NAMALWA (cell line): ENCODE measurements around the gene ABCA13.

Source experiments
- DNase-seq: peaks from one replicate; pipeline ENCODE4 v3.0.0-alpha.2; 2015; ENCODE audit warnings: low spot score

Gene ABCA13

DNA sequence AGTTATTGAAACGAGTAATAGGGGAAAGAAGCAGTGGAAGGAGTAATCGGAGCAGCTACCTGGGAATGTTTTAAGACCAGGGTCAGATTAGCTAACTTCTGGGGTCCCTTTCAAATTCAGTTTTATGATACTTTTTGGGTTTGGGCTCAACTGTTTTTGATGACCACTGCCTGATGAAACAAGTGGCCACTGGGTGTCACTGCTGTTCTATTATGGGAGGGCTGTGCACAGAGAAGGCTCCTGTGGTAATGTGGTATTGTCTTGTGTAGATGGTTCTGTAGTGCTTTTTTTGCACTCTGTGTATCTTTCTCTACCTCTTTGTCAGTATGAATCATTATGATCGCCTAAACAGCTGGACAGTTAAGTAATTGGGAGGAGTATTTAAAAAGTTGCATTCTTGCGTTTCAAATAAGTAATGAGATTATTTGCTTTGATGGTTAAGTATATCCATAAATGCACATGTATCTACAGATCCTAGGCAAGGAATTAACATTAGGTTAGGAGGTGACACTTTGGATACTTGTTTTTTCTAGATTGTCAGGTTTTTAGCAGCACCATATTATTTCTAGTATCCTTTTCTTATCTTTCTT is 128.4 kb downstream of the ABCA13 start:
- DNase-seq, result peak; percentile 78

DNA sequence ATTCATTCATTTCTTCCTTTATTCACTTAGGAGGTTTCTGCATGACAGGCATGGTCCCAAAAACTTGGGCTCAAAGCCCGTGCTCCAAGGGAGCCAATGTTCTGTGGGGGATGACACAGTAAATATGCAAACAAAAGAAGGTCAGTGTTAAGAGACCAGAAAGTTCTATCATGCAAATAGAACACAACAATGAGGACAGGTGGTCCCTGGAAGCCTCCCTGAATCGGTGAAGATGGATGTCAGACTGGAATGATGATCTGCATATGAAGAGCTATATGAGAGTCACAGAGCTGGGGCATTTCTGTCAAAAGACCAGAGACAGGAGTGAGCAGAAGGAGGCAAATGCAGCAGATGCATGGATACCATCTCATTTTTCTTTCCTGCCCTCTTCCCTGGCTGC is 129.0 kb downstream of the ABCA13 start:
- no peak for DNase-seq

DNA sequence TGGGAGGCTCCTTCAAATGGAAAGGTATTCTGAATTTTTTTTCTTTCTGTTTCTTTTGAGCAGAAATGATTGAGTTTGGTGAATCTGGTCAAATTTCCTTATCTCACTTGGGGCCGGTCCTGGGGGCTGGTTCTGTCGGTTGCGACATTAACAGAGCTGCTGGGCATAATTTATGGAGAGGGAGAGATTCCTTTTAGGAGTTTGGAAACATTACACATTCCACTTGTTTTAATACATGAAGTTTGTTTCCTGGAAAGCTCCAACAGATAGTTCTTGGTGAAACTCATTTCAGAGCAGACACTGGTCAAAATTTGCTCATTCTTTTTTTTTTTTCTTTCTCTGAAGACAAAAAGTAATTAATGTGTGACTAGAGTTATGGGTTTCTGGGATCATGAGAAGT is 129.9 kb downstream of the ABCA13 start:
- no peak for DNase-seq

DNA sequence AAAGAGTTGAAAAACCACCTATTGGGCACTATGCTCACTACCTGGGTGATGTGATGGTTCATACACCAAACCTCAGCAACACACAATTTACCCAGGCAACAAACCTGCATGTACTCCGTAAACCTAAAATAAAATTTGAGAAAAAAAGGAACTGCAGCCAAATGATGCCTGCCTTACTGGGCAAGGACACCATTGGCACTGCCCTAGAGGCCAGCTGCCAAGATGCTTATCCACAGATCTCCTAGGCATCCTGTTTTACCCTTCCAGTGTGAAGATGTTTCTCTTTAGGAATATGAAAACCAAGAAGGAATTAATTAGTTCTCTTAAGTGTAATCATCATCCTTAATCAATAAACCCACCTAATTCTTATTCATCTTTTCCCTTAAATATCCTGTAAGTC is 133.4 kb downstream of the ABCA13 start:
- no peak for DNase-seq

DNA sequence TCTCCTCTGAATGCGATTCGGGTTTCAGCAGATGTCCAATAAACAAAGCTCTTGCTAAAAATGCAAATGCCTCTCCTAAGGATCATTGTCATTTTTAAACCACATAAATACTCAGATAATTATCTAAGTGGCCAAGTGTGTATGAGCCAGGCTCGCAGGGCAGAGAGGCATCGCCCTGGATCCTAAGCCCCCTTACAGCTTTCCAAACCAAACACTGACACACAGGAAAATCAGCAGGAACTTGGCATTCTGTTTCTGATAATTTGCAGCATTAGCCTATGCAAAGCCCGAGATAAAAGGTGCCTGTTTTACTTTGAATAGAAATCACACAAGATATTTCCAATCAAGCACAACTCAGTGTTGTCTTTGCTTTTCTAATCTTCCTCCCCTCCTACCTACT is 134.4 kb downstream of the ABCA13 start:
- DNase-seq, result no peak

DNA sequence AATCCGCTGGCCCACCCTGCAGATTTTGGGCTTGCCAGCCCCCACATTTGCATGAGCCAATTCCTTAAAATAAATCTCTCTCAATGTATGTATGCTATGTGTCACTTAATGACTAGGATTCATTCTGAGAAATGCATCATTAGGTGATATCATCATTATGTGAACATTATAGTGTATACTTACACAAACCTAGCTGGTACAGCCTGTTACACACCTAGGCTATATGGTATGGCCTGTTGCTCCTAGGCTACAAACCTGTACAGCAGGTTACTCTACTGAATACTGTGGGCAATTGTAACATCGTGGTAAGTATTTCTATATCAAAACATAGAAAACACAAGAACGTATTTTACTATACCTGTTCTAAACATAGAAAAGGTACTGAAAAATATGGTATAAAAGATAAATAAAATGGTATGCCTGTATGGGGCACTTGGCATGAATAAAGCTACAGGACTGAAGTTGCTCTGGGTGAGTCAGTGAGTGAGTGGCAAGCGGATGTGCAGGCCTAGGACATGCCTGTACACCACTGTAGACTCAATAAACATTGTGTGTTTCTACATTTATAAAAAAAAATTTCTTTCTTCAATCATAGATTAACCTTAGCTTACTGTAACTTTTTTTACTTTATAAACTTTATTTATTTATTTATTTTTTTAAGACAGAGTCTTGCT is 135.9 kb downstream of the ABCA13 start:
- DNase-seq, result no peak

DNA sequence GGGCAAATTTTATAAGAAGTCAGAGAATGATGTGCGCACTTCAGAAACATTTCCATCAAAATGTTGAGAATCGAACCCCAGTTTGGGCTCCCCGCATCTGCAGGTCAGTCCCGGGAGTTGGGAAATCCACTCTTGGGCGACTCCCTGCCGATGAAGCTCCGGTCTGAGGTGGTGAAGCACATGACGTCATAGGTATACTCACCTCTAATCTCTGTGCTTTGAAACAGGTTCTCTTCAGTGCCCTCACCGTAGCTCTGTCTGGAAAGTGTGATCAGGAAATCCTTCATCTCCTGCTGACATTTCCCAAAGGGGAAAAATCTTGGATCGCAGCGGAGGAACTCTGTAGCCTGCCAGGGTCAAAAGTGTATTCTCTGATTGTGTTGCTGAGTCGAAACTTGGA is 138.5 kb downstream of the ABCA13 start:
- no peak for DNase-seq

DNA sequence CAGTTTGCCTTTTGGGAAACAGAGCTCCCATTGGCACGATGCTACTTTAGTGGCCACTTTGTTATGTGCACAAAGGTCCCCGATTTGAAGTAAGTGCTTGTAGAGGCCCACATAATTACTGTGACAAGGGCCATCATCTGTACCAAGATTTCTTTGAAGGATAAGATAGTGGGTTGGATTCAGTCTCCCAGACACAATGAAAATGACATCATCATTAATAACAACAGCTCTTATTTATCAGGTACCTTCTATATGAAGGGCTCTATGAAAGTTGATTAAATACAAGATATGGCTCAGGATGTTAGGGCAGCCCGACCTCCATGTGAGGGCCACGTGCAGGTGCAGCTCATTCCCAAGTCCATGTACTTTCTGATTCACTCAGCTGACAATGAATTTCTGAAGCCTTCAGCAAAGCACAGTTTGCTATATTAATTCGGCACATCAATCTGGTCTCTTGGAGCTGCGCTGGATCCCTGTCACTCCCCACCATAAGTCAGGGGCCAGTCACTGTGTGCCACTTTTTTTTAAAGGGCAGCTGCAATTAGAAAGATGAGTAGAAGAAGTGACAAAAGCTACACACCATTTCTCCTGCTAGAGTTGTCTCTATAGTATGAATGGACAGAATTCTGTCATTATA is 140.3 kb downstream of the ABCA13 start:
- no peak for DNase-seq

DNA sequence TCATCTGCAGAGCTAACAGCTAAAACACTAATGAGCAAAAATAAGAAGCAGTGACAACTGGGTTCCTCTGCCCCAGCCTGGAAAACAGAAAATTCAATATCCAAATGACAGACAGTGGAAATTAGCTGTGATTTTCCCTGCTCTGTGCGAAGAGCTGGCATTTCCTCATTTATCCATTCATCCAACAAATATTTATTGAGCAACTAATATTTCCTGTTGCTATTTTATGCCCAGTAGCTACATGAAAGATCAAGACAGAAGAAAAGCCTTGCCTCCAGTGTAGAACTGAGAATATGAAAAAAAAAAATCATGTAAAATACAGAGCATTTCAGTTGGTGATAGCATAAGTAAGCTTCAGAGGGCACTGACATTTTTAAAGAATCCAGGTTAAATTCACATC is 140.9 kb downstream of the ABCA13 start:
- no peak for DNase-seq

DNA sequence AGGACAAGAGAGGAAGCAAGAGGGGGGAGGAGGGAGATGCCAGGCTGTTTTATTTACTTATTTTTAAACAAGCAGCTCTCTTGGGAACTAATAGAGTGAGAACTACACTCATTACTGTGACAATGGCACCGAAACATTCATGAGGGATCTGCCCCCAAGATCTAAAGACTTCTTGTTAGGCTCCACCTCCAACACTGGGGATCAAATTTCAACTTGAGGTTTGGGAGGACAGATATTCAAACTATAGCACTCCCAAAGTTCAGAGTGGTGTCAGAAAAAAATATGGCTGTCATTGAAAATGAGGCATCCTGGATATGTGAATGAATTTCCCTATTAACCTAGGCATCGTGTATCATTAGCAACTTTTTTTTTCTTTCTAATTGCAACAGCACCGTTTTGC is 145.5 kb downstream of the ABCA13 start:
- DNase-seq, result no peak

DNA sequence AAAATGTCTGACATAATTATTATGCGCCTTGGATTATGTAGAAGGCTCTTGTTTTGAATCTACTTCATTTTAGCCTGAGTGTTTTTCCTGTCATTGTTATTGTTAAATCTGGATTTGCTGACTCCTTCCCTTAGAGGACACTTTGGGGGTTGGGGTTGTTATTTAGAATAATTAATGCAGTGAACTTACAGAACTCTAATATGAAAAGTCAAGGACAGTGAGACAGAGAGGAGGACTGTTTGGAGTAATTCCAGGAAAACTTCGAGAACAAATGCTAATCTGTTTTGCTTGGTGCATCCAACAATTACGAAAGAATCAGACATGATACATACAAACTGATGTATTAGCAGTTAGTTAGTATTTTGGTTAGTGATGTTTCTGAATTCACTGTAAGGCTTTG is 146.1 kb downstream of the ABCA13 start:
- no peak for DNase-seq

DNA sequence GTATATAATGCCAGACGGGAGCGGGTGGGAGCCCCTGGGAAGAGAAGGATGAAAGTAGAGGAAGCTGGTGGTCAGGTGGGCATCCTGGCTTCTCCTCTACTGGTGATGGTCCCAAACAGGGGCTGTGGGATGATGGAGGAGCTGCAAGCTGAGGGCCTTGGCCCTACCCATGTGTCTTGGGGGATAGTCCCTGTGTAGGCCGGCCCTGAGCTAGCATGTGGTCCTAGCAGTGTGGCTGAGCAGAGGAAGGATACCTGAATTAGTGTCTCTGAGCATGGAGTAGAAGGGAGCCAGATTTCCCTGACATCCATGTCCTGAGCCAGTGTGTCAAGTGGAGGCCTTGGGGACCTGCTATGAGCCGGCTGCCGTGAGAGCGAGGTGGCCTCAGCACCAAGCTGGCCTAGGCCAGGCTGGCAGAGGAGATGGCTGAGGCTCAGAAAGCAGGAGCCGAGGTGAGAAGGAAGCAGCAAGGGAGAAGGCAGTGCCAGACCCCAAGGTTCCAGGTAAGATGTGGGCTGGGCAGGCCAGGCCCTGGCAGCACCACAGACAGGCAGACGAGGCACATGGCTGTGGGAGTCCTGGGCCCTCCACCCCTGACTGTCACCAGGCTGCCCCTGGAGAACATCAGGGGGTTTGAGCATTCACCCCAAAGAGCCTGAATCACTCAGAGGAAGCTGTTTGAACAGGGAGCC is 150.2 kb downstream of the ABCA13 start:
- no peak for DNase-seq

DNA sequence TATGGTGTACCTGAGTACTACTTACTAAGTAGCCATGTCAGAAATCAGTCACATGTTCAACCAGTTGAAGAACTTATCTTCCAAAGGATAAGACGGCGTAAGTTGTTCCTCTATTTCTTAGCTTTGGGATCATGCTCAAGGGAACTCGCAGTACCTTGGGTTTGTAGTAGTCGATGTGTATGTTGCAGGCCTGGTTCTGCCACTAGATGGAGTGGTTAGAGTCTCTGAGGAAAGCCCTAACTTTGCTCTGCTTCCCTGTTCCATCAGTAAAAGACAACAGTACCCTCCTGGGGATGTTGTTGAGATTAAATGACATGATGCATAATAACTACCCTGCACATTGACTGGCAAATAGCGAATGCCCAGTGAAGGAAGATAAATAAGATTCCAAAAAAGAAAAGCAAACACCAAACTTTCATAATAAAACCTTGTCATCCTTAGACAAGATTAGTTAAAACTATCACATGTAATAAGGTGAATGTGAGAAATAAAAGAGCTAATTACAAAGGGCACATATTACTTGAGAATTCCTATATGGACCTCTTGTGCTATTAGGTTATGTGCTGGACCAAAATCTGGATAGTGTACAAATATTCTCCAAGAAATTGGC is 165.9 kb downstream of the ABCA13 start:
- peak; percentile 41 for DNase-seq

DNA sequence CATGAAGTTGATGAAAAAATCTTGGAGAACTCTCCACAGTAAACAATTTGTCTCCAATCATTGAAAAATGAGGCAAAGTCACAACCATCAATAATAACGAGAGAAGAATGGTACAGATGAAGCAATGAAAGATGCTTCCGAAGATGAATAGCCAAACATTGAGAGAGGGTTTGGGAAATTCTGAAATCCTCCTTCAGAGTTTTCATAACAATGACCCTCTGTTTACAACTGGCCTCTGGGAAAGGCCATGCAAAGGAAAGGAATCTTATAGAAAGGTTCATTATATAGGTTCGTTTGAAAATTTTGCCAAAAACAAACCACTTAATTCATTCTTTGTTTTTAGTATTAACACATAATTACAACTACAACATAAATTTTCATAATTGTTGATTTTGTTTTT is 166.5 kb downstream of the ABCA13 start:
- no peak for DNase-seq

DNA sequence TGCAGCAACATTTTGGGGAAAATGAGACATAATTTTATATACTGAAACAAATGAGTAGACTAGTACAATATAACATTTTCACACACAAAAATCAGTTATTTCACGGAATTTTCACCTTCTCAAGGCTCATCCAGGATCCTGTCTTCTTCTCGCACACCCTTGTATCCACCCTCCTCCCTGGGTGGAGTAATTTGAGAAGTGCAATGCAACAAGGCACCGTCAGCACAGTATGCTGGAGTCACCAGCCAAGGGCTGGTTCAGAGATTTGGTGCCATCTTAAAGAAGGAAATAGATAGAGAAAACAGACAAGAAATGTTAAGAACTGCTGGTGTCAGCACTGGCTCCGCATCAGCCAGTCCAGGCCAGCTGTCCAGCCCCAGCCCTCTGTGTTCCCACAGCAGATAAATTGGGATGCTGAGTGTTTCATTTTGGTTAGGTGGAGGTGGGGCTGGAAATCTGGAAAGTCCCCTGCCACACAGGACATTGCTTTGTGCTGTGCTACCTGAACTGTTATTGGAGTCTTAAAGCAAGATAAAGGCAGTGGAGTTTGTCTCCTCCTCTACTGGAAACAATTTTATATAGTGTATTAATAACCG is 176.1 kb downstream of the ABCA13 start:
- DNase-seq, result no peak

DNA sequence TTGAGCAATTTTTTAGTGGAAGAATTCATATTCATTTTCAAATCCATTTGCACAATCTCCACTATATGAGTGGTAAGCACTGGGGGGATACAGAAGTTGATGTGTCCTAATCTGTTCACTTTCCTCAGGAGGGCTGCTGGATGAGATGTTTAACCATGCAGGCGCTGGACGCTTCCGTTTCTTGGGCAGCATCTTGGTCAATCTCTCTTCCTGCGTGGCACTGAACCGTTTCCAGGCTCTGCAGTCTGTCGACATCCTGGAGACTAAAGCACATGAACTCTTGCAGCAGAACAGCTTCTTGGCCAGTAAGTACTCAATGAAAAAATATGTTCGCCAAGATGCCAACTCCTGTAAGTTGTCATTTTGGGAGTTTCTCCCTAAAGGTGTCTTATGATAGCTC is 179.3 kb downstream of the ABCA13 start:
- DNase-seq, result no peak

DNA sequence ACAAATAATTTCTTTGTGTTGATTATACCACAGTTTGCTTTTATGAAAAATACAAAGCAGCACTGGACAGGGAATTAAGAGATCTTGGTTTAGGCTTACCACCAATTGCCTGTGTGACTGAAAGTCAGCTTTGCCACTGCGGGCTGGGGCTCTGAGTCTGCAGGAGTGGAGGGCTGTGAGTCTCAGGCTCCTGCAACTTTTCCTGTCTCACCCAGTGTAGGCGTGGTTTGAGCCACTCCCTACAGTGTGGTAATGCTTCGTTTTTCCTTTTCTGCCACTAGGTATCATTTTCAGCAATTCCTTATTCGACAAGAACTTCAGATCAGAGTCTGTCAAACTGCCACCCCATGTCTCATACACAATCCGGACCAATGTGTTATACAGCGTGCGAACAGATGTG is 180.6 kb downstream of the ABCA13 start:
- DNase-seq, result no peak

DNA sequence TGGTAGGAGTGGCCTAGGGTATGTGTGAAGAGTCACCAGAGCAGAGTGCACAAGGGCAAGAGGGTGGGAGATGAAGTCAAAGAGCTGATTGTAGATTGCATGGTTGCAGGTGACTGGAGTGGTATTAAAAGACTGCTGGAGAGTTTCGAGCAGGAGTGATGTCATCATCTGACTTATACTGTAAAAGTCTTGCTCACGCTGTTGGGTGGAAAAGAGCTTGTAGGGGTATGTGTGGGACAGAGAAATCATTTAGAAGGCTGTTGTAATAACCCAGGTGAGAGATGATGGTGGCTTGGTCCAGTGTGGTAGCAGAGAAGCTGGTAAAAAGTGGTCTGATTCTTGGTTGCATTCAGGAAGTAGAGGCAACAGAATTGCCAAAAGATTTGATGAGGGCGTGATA is 184.1 kb downstream of the ABCA13 start:
- DNase-seq, result no peak

DNA sequence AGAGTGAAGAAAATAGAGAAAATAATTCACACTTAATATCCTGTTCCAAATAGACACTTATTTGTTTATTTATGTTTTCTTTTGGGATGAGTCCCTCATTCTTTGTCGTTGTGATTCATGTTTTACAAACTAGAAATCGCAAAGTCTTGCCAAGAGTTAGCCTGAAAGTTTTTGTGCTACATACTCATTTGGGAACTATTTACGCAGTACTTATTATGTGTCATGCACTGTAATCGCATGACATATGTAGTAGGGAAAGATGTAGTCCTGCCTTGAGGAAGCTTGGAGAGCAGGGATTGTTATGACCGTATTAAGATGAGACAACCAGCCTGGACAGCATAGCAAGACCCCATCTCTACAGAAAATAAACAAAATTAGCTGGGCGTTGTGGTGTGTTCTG is 189.3 kb downstream of the ABCA13 start:
- no peak for DNase-seq

DNA sequence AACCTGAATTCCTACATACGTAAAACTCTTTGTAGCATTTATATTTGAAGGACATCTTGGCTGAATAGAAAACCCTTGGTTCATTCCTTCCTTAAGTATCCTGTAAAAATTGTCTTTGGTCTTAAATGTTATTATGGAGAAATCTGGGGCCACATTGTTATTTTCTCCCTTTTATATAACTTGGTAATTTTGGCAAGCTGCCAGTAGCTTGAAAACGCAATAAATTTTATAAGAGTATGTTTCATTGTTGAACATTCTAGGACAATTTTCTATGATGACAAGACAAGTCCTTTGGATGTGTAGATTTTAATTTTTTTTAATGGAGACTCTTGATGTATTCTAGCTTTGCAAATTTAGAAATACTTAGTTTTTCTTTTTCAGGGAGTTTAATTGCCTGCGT is 191.9 kb downstream of the ABCA13 start:
- no peak for DNase-seq

DNA sequence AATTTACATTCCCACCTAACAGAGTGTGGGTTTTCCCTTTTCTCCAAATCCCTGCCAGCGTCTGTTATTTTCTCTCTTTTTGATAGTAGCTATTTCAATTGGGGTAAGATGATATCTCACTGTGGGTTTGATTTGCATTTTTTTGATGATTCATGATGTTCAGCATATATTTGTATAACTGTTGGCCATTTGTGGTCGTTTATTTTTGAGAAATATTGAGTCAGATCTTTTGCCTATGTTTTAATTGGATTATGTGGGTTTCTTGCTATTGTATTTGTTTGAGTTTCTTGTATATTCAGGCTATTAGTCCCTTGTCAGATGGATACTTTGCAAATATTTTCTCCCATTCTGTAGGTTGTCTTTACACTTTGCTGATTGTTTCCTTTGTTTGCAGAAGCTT is 193.8 kb downstream of the ABCA13 start:
- DNase-seq, result no peak

DNA sequence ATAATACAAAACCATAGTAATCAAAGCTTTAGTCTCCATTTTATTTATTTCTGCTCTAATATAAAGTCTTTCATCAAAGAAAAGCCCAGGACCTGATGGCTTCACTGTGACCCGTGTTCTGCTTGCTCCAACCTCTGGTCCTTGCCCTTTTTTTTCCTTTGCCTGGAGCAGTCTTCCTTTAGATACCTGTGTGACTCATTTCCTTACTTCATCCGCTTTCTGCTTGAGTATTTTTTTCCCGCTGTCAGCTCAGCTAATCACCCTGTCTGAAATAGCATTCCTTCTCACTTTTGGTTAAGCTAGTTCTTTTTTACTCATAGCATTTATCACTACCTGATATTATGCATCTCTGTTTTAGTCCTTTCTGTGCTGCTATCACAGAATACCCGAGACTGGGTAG is 194.8 kb downstream of the ABCA13 start:
- DNase-seq, result no peak
